ENCODE measurements around the gene MDP1. TPM values are rescaled to one million over a fixed set of nuclear protein-coding genes. Genes with fewer than 3 reads are reported as not detected.

Gene MDP1
- total and polyA plus RNA-seq, 10 donors = 11.0 to 39.6 (median 22.4) TPM

DNA sequence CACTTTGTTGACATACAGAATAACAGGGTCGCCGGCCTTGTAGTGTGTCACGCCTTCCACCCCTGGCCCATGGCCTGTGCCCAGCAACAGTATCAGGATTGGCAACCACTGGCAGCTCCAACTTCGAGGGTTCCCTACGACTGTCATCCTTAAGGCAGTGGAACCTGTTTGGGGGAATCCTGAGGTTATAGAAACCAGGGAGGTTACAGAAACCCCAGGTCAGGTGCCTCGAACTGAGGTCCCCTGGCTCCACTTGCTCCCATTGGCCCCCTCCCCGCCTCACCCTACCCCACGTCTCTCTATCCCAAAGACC lies 21.0 kb downstream of the MDP1 start:
- peaks cover 28 to 81% (median 45%) of the 10 kb centered on the region in 6 donors for H3K4me1 ChIP-seq

DNA sequence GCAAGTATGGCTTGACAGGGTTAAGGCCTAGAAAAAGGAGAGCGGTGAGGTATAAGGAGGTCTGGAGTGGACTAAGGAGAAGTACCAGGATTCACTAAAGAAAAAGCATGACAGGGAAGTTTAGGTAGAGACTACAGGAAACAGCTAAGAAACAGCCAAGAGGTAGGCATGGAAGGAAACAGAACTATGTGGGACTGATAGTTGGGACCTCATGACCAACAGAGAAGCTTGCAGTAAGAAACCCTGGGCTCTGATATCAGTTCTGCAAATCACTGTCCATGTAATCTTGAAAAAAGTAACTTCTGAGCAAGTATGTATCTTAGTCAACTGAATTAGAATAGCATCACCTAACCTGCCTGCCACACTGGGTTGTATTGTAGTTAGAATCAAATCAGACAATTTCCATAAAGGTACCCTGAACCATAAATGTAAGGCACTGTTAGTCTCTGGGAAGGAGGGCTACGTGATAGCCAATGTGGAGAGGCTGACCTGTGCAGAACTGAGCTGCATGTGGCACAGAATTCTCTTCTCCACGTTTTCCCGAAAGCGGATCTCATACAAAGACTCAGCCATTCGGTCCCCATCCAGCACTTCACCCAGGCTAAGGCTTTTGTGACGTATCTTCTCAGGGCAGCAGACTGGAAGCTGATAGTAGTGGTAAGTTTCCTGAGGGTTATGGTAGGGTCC lies 21.5 kb downstream of the MDP1 start:
- TF ChIP-seq POLR2A (IDR thresholded peaks at IDR 0.05) (no peak), POLR2AphosphoS5 (IDR thresholded peaks at IDR 0.05) (no peak)
- TF ChIP-seq, protein P1, sequence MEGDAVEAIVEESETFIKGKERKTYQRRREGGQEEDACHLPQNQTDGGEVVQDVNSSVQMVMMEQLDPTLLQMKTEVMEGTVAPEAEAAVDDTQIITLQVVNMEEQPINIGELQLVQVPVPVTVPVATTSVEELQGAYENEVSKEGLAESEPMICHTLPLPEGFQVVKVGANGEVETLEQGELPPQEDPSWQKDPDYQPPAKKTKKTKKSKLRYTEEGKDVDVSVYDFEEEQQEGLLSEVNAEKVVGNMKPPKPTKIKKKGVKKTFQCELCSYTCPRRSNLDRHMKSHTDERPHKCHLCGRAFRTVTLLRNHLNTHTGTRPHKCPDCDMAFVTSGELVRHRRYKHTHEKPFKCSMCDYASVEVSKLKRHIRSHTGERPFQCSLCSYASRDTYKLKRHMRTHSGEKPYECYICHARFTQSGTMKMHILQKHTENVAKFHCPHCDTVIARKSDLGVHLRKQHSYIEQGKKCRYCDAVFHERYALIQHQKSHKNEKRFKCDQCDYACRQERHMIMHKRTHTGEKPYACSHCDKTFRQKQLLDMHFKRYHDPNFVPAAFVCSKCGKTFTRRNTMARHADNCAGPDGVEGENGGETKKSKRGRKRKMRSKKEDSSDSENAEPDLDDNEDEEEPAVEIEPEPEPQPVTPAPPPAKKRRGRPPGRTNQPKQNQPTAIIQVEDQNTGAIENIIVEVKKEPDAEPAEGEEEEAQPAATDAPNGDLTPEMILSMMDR (IDR thresholded peaks at IDR 0.05 in 8 of 11, conservative IDR thresholded peaks at IDR 0.05 in 3 of 11) = no peak
- peak overlapping the region in 7 of 8 donors; percentile 77 to 90 (median 84) for H3K4me3 ChIP-seq
- intact Hi-C loops (cut with DNase I; ENCODE audit: low total_unique reads) = no loop called here
- H3K9me3 ChIP-seq = no peaks in the 10 kb centered on the region
- H3K27me3 ChIP-seq (replicated peaks in 1 of 7) = no peaks in the 10 kb centered on the region
- no peak for DNase-seq
- peaks cover 0 to 42% (median 12%) of the 10 kb centered on the region in 6 donors for H3K36me3 ChIP-seq
- H3K27ac ChIP-seq = peak overlapping the region in 6 of 8 donors; percentile 95 to 100 (median 98)
- WGBS, 5 donors = 85 to 93% (median 90%) methylated on average over 7 of the region's 7 CpGs
- peaks cover 28 to 81% (median 49%) of the 10 kb centered on the region in 6 donors for H3K4me1 ChIP-seq

More for the DNA sequence above, 21.0 kb downstream of the MDP1 start:
- Histone ChIP-seq H3K36me3 (peaks cover 0 to 47% (median 12%) of the 10 kb centered on the region in 6 donors), H3K9me3 (no peaks in the 10 kb centered on the region), H3K27me3 (replicated peaks in 1 of 7) (no peaks in the 10 kb centered on the region), H3K27ac (peak overlapping the region; percentile 95 to 100 (median 98)), H3K4me3 (peak overlapping the region; percentile 61 to 90 (median 84))
- WGBS, 5 donors = 55 to 66% (median 58%) methylated on average over 7 to 8 of the region's 8 CpGs
- DNase-seq = no peak
- TF ChIP-seq, protein P1 (IDR thresholded peaks at IDR 0.05 in 8 of 11, conservative IDR thresholded peaks at IDR 0.05 in 3 of 11) = no peak
- TF ChIP-seq POLR2AphosphoS5 (IDR thresholded peaks at IDR 0.05) (no peak), POLR2A (IDR thresholded peaks at IDR 0.05) (no peak)
- intact Hi-C loops (cut with DNase I; ENCODE audit: low total_unique reads) = no loop called here

DNA sequence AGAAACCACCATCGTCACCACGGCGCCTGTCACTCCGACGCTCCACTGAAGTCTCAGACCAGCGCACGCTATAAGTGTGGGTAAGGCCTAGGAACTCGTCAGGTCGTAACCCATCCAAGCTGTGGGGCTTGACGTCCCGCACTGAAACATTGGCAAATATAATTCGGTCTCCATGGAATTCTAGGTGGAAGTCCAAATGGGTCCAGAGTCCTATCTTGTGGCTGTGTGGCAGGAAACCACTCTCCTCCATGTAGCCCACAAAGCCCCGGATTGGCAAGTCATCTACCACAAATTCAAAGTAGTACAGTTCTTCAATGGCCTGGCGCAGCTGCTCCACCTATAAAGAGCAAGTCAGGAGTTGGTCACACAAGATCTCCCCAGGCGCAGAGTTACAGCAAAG lies 22.9 kb downstream of the MDP1 start:
- Histone ChIP-seq H3K36me3 (peaks cover 0 to 35% (median 12%) of the 10 kb centered on the region in 6 donors), H3K4me3 (no peak overlapping the region), H3K9me3 (no peaks in the 10 kb centered on the region), H3K27ac (no peak overlapping the region), H3K27me3 (replicated peaks in 1 of 7) (no peaks in the 10 kb centered on the region), H3K4me1 (peaks cover 29 to 81% (median 49%) of the 10 kb centered on the region in 6 donors)
- WGBS, 5 donors = 90 to 92% (median 91%) methylated on average over 15 of the region's 15 CpGs
- intact Hi-C loops (cut with DNase I; ENCODE audit: low total_unique reads) = no loop called here
- TF ChIP-seq, protein P1 (IDR thresholded peaks at IDR 0.05 in 8 of 11, conservative IDR thresholded peaks at IDR 0.05 in 3 of 11) = no peak
- TF ChIP-seq POLR2A (IDR thresholded peaks at IDR 0.05) (no peak), POLR2AphosphoS5 (IDR thresholded peaks at IDR 0.05) (no peak)
- no peak for DNase-seq

DNA sequence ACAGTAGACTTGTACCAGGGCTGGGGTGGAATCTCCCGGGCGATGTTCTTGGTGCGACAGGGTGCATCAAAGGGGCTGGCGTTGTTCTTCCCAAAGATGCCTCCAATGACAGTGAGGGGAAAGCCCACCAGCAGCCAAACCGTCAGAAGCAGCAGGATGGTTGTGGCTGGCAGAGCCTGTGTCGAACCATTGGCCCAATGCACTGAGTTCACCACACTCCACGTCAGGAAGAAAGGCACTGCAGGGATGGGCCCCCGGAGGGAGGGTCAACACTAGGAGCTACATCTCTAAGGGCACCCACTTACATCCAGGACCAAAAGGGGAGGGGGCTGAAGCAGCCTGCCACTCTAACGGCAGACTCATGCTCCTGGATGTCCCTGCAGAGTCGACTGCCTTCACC lies 25.4 kb downstream of the MDP1 start:
- H3K36me3 ChIP-seq = peaks cover 0 to 51% (median 25%) of the 10 kb centered on the region in 6 donors
- no peaks in the 10 kb centered on the region for H3K27me3 ChIP-seq (replicated peaks in 1 of 7)
- intact Hi-C loops (cut with DNase I; ENCODE audit: low total_unique reads) = no loop called here
- no peak overlapping the region for H3K4me3 ChIP-seq
- H3K9me3 ChIP-seq = no peaks in the 10 kb centered on the region
- no peak for TF ChIP-seq POLR2A (IDR thresholded peaks at IDR 0.05)
- TF ChIP-seq, protein P1 (IDR thresholded peaks at IDR 0.05 in 8 of 11, conservative IDR thresholded peaks at IDR 0.05 in 3 of 11) = no peak
- TF ChIP-seq POLR2AphosphoS5 (IDR thresholded peaks at IDR 0.05) = no peak
- no peak for DNase-seq
- 93 to 96% (median 94%) methylated on average over 10 of the region's 10 CpGs for WGBS, 5 donors
- no peak overlapping the region for H3K27ac ChIP-seq
- H3K4me1 ChIP-seq = peaks cover 22 to 80% (median 41%) of the 10 kb centered on the region in 6 donors

Data from spleen (tissue), 11 donors.